T-helper 2 cell treated with Interferon-gamma antibody and Interleukin-4, amounts not matched to agents 100 ng/mL and 5 ng/mL, for 36 hours (primary cell): ENCODE measurements around the gene PLD4. TPM values are rescaled to one million over a fixed set of nuclear protein-coding genes. Genes with fewer than 3 reads are reported as not detected.
"Not testable (repeated sequence)": the region's sequence is repeated elsewhere in the genome, so short reads cannot be mapped to it uniquely, and the experiment has no call there.

Experiments used
- intact Hi-C: fragments of 100-400 bp; cut with micrococcal nuclease; formaldehyde crosslinking; loops from one replicate; pipeline ENCODE4 v1.15.1; 2023
- total RNA-seq: library from RNA; stranded (reverse); gene quantifications from 2 replicates; pipeline ENCODE4 v1.2.3, GENCODE V29; 2022

Gene PLD4
- total RNA-seq, 1 donor from 2014 or later: 0.11 TPM

- intact Hi-C loops: no loop called here
Measured at GRCh38 chr14:104885973-104886689, 38.5 kb upstream of the PLD4 start.

- intact Hi-C loops: no loop called here
Measured at GRCh38 chr14:104886690-104887622, 37.7 kb upstream of the PLD4 start.

GRCh38 chr14:104887623-104888488 is 36.8 kb upstream of the PLD4 start:
- intact Hi-C loops: no loop called here

- intact Hi-C loops: no loop called here
Measured at GRCh38 chr14:104888489-104889374, 35.9 kb upstream of the PLD4 start.

- intact Hi-C loops: no loop called here
Measured at GRCh38 chr14:104889375-104889757, 35.3 kb upstream of the PLD4 start.

GRCh38 chr14:104890292-104890691 is 34.4 kb upstream of the PLD4 start:
- intact Hi-C loops: not testable (repeated sequence)

- intact Hi-C loops: no loop called here
Measured at GRCh38 chr14:104891121-104891551, 33.5 kb upstream of the PLD4 start.

GRCh38 chr14:104891664-104892530 is 32.8 kb upstream of the PLD4 start:
- intact Hi-C loops: no loop called here

GRCh38 chr14:104892531-104893434 is 31.9 kb upstream of the PLD4 start:
- intact Hi-C loops: no loop called here

GRCh38 chr14:104893435-104894207 is 31.1 kb upstream of the PLD4 start:
- intact Hi-C loops: no loop called here

GRCh38 chr14:104894331-104895206 is 30.1 kb upstream of the PLD4 start:
- intact Hi-C loops: no loop called here

GRCh38 chr14:104895207-104895785 is 29.4 kb upstream of the PLD4 start:
- intact Hi-C loops: no loop called here

GRCh38 chr14:104895786-104896661 is 28.7 kb upstream of the PLD4 start:
- intact Hi-C loops: no loop called here

- intact Hi-C loops: no loop called here
Measured at GRCh38 chr14:104897330-104898194, 27.1 kb upstream of the PLD4 start.
